ENCODE results near the gene POLR1B.
A peak's percentile ranks its signal among the peaks of the same experiment; 100 is the strongest.
"Not testable (repeated sequence)": the region's sequence is repeated elsewhere in the genome, so short reads cannot be mapped to it uniquely, and the experiment has no call there.

Gene POLR1B

GRCh38 chr2:112541315-112542122 lies 746 bp upstream of the POLR1B start:
- peak; percentile 64 for DNase-seq

GRCh38 chr2:112542984-112543661 lies 858 bp downstream of the POLR1B start:
- DNase-seq: no peak

- no peak for DNase-seq
Observed at GRCh38 chr2:112547333-112547732, 5.1 kb downstream of the POLR1B start.

- DNase-seq: no peak
Observed at GRCh38 chr2:112548980-112549379, 6.7 kb downstream of the POLR1B start.

- DNase-seq: no peak
Observed at GRCh38 chr2:112566104-112566503, 23.8 kb downstream of the POLR1B start.

GRCh38 chr2:112566508-112566907 lies 24.2 kb downstream of the POLR1B start:
- DNase-seq: not testable (repeated sequence)

GRCh38 chr2:112572005-112572404 lies 29.7 kb downstream of the POLR1B start:
- no peak for DNase-seq

- no peak for DNase-seq
Observed at GRCh38 chr2:112577756-112578155, 35.5 kb downstream of the POLR1B start.

GRCh38 chr2:112579241-112579640 lies 37.0 kb downstream of the POLR1B start:
- DNase-seq: no peak

GRCh38 chr2:112580084-112580483 lies 37.8 kb downstream of the POLR1B start:
- DNase-seq: no peak

GRCh38 chr2:112582314-112582746 lies 40.1 kb downstream of the POLR1B start:
- DNase-seq: peak; percentile 68

- DNase-seq: peak; percentile 51
Observed at GRCh38 chr2:112583497-112584133, 41.4 kb downstream of the POLR1B start.

GRCh38 chr2:112584134-112584890 lies 42.0 kb downstream of the POLR1B start, which contains the start of gene CHCHD5:
Gene CHCHD5, plus strand, starts transcription at chr2:112584609. Its CDS starts 39 bp downstream, at chr2:112584648.
- peak; percentile 95 for DNase-seq

GRCh38 chr2:112584891-112585250 lies 42.6 kb downstream of the POLR1B start:
- DNase-seq: no peak

- DNase-seq: no peak
Observed at GRCh38 chr2:112585400-112585799, 43.1 kb downstream of the POLR1B start.

GRCh38 chr2:112585873-112586464 lies 43.7 kb downstream of the POLR1B start:
- no peak for DNase-seq

GRCh38 chr2:112588611-112589045 lies 46.4 kb downstream of the POLR1B start:
- DNase-seq: no peak

- DNase-seq: no peak
Observed at GRCh38 chr2:112591413-112591812, 49.1 kb downstream of the POLR1B start.

GRCh38 chr2:112593736-112594135 lies 51.5 kb downstream of the POLR1B start:
- DNase-seq: no peak

GRCh38 chr2:112597537-112598322 lies 55.5 kb downstream of the POLR1B start:
- no peak for DNase-seq

GRCh38 chr2:112600634-112601033 lies 58.4 kb downstream of the POLR1B start:
- DNase-seq: no peak

- DNase-seq: no peak
Observed at GRCh38 chr2:112601754-112602153, 59.5 kb downstream of the POLR1B start.

All from NCI-H2171 (cell line).